Measurements from ENCODE around the gene RCBTB1. TPM values are rescaled to one million over a fixed set of nuclear protein-coding genes. Genes with fewer than 3 reads are reported as not detected.

RCBTB1 gene
- total RNA-seq, 1 donor from 2014 or later: 11.9 TPM

DNA sequence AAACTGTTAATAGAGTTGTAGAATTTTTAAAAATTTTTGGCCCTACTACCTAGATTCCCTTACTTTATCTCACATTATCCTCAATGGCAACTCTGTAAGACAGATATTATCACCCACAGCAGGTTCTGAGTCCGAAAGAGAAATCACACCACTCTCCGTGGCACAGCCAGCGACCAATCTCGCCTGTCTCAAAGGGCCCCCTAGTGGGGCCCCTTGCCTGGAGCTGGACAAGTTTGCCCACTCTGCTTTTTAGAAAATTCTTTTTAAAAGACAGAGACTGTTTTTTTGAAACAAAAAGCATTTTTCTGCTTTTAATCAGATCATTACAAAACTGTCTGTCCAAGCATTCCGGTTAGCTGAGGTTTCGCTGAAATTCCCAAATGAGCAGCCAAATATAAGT is 67.9 kb downstream of the RCBTB1 start:
- TF ChIP-seq CTCF (conservative IDR thresholded peaks at IDR 0.05; ENCODE audit: low read depth, low read length): peak; percentile 35
- DNase-seq (ENCODE audit: low read depth): no peak
- no peak overlapping the region for H3K4me3 ChIP-seq (ENCODE audit: low read depth, low read length)

DNA sequence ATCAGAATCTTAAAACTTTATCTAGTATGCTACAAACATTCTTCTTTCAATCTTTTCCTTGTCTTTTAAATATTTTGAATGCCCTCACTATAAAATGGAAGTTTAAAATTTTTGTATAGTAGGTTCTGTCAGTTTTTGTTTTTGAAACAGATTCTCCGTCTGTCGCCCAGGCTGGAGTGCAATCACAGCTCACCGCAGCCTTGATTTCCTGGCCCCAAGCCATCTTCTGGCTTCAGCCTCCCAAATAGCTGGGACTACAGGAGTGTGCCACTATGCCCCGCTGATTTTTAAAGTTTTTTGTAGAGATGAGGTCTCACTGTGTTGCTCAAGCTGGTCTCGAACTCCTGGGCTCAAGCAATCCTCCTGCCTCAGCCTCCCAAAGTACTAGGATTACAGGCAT is 68.9 kb downstream of the RCBTB1 start:
- DNase-seq (ENCODE audit: low read depth): no peak
- no peak overlapping the region for H3K4me3 ChIP-seq (ENCODE audit: low read depth, low read length)
- TF ChIP-seq CTCF (conservative IDR thresholded peaks at IDR 0.05; ENCODE audit: low read depth, low read length): no peak

- no peak for TF ChIP-seq CTCF (conservative IDR thresholded peaks at IDR 0.05; ENCODE audit: low read depth, low read length)
- no peak for DNase-seq (ENCODE audit: low read depth)
- no peak overlapping the region for H3K4me3 ChIP-seq (ENCODE audit: low read depth, low read length)
These were observed 72.8 kb downstream of the RCBTB1 start for GRCh38 chr13:49512578-49512977.

DNA sequence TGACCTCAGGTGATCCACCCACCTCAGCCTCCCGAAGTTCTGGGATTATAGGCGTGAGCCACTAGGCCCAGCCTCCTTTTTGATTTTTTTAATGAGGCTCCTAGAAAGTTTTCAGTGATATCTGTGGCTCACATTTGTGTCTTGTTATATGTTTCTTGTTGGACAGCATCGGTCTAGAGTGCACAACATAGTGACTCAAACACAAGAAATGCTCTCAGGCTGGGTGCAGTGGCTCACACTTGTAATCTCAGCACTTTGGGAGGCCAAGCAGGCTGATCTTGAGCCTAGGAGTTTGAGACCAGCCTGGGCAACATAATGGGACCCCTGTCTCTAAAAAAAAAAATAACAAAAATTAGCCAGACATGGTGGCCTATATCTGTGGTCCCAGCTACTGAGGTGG is 81.4 kb downstream of the RCBTB1 start:
- TF ChIP-seq CTCF (conservative IDR thresholded peaks at IDR 0.05; ENCODE audit: low read depth, low read length): no peak
- no peak for DNase-seq (ENCODE audit: low read depth)
- H3K4me3 ChIP-seq (ENCODE audit: low read depth, low read length): no peak overlapping the region

- no peak for DNase-seq (ENCODE audit: low read depth)
- TF ChIP-seq CTCF (conservative IDR thresholded peaks at IDR 0.05; ENCODE audit: low read depth, low read length): no peak
These were observed 82.4 kb downstream of the RCBTB1 start for GRCh38 chr13:49502954-49503353.

DNA sequence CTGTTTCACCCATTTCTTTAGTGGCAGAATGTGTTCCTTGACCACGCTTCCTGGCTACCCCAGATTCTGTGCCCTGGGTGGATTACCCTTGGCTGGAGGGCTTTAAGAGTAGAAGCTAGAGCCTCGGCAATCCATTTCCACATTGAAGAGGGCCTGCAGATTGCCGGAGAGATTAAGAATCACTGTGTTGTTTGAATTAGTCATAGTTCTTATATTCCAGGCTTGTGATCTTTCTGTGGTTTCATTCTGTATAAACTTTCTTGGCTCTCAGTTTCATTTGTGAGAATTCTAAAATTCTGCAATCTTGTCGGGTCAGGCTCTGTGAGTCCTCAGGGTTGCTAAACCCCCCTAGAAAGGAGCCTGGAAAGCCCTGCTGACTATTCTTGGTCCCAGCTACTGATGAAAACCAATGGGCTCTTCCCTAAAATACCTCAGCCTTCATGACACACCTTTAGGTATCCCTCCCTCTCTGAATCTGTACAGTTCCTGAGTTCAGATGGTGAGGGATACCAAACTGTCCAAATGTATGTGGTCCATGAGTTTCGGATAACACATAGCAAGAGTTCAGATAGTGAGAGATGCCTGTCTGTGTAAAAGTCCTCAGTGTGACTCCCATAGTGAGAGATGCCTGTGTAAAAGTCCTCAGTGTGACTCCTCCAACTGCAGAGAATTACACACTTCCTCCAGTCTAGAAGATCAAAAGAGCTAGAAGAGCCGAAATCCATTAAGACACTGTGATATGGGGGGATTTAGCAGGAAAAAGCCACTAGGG is 85.3 kb downstream of the RCBTB1 start:
- no peak for TF ChIP-seq CTCF (conservative IDR thresholded peaks at IDR 0.05; ENCODE audit: low read depth, low read length)
- no peak for DNase-seq (ENCODE audit: low read depth)
- no peak overlapping the region for H3K4me3 ChIP-seq (ENCODE audit: low read depth, low read length)

More at GRCh38 chr13:49502954-49503353, 82.4 kb downstream of the RCBTB1 start:
- no peak overlapping the region for H3K4me3 ChIP-seq (ENCODE audit: low read depth, low read length)

DNA sequence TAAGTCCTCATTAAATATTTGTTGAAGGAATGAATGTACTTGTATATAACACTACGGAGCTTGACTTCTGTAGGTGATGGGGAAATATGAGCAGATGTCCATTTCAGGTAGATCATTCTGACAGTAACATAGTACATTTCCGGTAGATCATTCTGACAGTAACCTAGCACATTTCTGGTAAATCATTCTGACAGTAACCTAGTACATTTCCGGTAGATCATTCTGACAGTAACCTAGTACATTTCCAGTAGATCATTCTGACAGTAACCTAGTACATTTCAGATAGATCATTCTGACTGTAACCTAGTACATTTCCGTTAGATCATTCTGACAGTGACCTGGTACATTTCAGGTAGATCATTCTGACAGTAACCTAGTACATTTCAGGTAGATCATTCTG is 87.2 kb downstream of the RCBTB1 start:
- no peak overlapping the region for H3K4me3 ChIP-seq (ENCODE audit: low read depth, low read length)
- DNase-seq (ENCODE audit: low read depth): no peak
- TF ChIP-seq CTCF (conservative IDR thresholded peaks at IDR 0.05; ENCODE audit: low read depth, low read length): no peak
